A549 (cell line): ENCODE measurements around the gene LRRC47. TPM values are rescaled to one million over a fixed set of nuclear protein-coding genes. Genes with fewer than 3 reads are reported as not detected.

Experiments
- ATAC-seq, 2 experiments: fragments of 200-7000 bp in 1 of 2; fragments of >200 bp in 1 of 2; cut with Nextera tagmentation in 1 of 2; cut with Tn5 transposase in 1 of 2; 3 replicates each; pipeline versions ENCODE4 v1.8.0 to v1.9.1; 2018 to 2020; ENCODE audit warnings: mild to moderate bottlenecking in 1 of 2, moderate library complexity in 1 of 2
- CTCF ChIA-PET: fragments of 300-600 bp; sonication (Branson Sonifier 250); formaldehyde crosslinking; extraction: SDS; loops from one replicate; lab custom pipeline; 2021; ENCODE audit warnings: antibody characterized with exemption, inconsistent platforms; lab: Yijun Ruan, JAX
- POLR2A ChIA-PET: fragments of 350-600 bp; formaldehyde crosslinking; extraction: SDS; loops from one replicate; lab custom pipeline; 2021; ENCODE audit warnings: antibody characterized with exemption, inconsistent platforms; lab: Yijun Ruan, JAX
- DNase-seq, 2 experiments: peaks; one replicate each; pipeline versions ENCODE4 v3.0.0 to v3.0.0-alpha.2; 2011 to 2016; ENCODE audit warnings: low read depth in 1 of 2, low spot score in 1 of 2
- FAIRE-seq: peaks from 2 replicates; lab custom pipeline; 2011; peaks lifted over from hg19 to GRCh38; lab: Jason Lieb, UNC
- H3K27ac ChIP-seq, 2 experiments: fragments of >200 bp; sonication (Bioruptor Twin); formaldehyde crosslinking; 3 replicates each; pipeline ENCODE4 v1.5.1; 2016 to 2017
- H3K4me1 ChIP-seq: fragments of >200 bp; sonication (Bioruptor Twin); formaldehyde crosslinking; 3 replicates; pipeline ENCODE4 v1.6.1; 2016
- H3K4me2 ChIP-seq: fragments of >200 bp; sonication (Bioruptor Twin); formaldehyde crosslinking; 3 replicates; pipeline ENCODE4 v1.6.1; 2016
- H3K4me3 ChIP-seq: fragments of >200 bp; sonication (Bioruptor Twin); formaldehyde crosslinking; 3 replicates; pipeline ENCODE4 v1.5.1; 2016
- H3K9me3 ChIP-seq: fragments of >200 bp; sonication (Bioruptor Twin); formaldehyde crosslinking; 3 replicates; pipeline ENCODE4 v1.6.1; 2016
- CBX8 ChIP-seq: fragments of 200-600 bp; sonication (generic); IDR thresholded peaks from 2 replicates; pipeline ENCODE4 v1.6.1; 2016
- CEBPB ChIP-seq, 2 experiments: fragments of >200 bp in 1 of 2; sonication (Bioruptor Twin) in 1 of 2; formaldehyde crosslinking in 1 of 2; IDR thresholded peaks; 2 replicates each; pipeline ENCODE4 v1.6.1; 2012 to 2016
- EHF ChIP-seq: fragments of 250-450 bp; sonication (Bioruptor Pico); IDR thresholded peaks from 2 replicates; pipeline ENCODE4 v1.5.0; 2020; ENCODE audit warnings: mild to moderate bottlenecking
- ESRRA ChIP-seq: fragments of 150-350 bp; IDR thresholded peaks from 2 replicates; pipeline ENCODE4 v1.6.1; 2014; ENCODE audit warnings: mild to moderate bottlenecking, low read length, borderline replicate concordance
- FOSB ChIP-seq: fragments of 250-450 bp; sonication (Bioruptor Pico); IDR thresholded peaks from 2 replicates; pipeline ENCODE4 v1.5.0; 2020; ENCODE audit warnings: mild to moderate bottlenecking, moderate library complexity
- FOSL2 ChIP-seq, 2 experiments: fragments of 450-650 bp in 1 of 2; fragments of >200 bp in 1 of 2; sonication (Bioruptor Twin) in 1 of 2; formaldehyde crosslinking; IDR thresholded peaks; 2 replicates each; pipeline versions ENCODE4 v1.5.0 to v1.6.1; 2016 to 2020; ENCODE audit warnings: mild to moderate bottlenecking in 1 of 2, moderate library complexity in 1 of 2
- FOXS1 ChIP-seq: fragments of 250-450 bp; sonication (Bioruptor Pico); IDR thresholded peaks from 2 replicates; pipeline ENCODE4 v1.5.0; 2020; ENCODE audit warnings: mild to moderate bottlenecking, moderate library complexity
- GATA3 ChIP-seq: IDR thresholded peaks from 2 replicates; pipeline ENCODE4 v1.6.1; 2012; ENCODE audit warnings: borderline replicate concordance
- JUN ChIP-seq, 2 experiments: fragments of >200 bp; sonication (Bioruptor Twin); formaldehyde crosslinking; IDR thresholded peaks; 2 replicates in 1 of 2; 3 replicates in 1 of 2; pipeline ENCODE4 v1.6.1; 2016 to 2017
- KDM1A ChIP-seq: fragments of 200-600 bp; sonication (generic); IDR thresholded peaks from 2 replicates; pipeline ENCODE4 v1.6.1; 2016; ENCODE audit warnings: low read depth, mild to moderate bottlenecking
- MAZ ChIP-seq: fragments of 150-350 bp; IDR thresholded peaks from 2 replicates; pipeline ENCODE4 v1.6.1; 2014; ENCODE audit warnings: antibody characterized with exemption, low read depth, low read length, borderline replicate concordance
- MYC ChIP-seq: IDR thresholded peaks from 2 replicates; pipeline ENCODE4 v1.6.1; 2012; ENCODE audit warnings: mild to moderate bottlenecking, inconsistent platforms, low read length, improper control_type of control experiment, borderline replicate concordance
- NPAS2 ChIP-seq: fragments of 250-450 bp; sonication (Bioruptor Pico); IDR thresholded peaks from 2 replicates; pipeline ENCODE4 v1.8.0; 2022; ENCODE audit warnings: mild to moderate bottlenecking, moderate library complexity, borderline replicate concordance
- PHF8 ChIP-seq: fragments of 200-600 bp; sonication (generic); IDR thresholded peaks from 2 replicates; pipeline ENCODE4 v1.6.1; 2016; ENCODE audit warnings: low read depth, mild to moderate bottlenecking, antibody characterized with exemption, moderate library complexity, borderline replicate concordance
- POLR2A ChIP-seq: IDR thresholded peaks from 2 replicates; pipeline ENCODE4 v1.6.1; 2012; ENCODE audit warnings: mild to moderate bottlenecking, low read length
- RAD21 ChIP-seq, 2 experiments: fragments of >200 bp in 1 of 2; sonication (Bioruptor Twin) in 1 of 2; formaldehyde crosslinking in 1 of 2; IDR thresholded peaks in 1 of 2; conservative IDR thresholded peaks in 1 of 2; 2 replicates in 1 of 2; 3 replicates in 1 of 2; pipeline ENCODE4 v1.6.1; 2012 to 2018; ENCODE audit warnings: inconsistent platforms in 1 of 2
- RARB ChIP-seq: fragments of 250-450 bp; sonication (Bioruptor Pico); IDR thresholded peaks from 2 replicates; pipeline ENCODE4 v1.8.0; 2021; ENCODE audit warnings: mild to moderate bottlenecking, moderate library complexity
- RFX5 ChIP-seq: fragments of 450-650 bp; IDR thresholded peaks from 2 replicates; pipeline ENCODE4 v1.7.1; 2014; ENCODE audit warnings: antibody characterized with exemption, mild to moderate bottlenecking, moderate library complexity
- SMC3 ChIP-seq: fragments of >200 bp; sonication (Bioruptor Twin); formaldehyde crosslinking; IDR thresholded peaks from 3 replicates; pipeline ENCODE4 v1.6.1; 2018; ENCODE audit warnings: inconsistent platforms
- SREBF2 ChIP-seq: fragments of 450-650 bp; IDR thresholded peaks from 2 replicates; pipeline ENCODE4 v1.6.1; 2014; ENCODE audit warnings: mild to moderate bottlenecking, moderate library complexity
- TFCP2L1 ChIP-seq: fragments of 250-450 bp; sonication (Bioruptor Pico); IDR thresholded peaks from 2 replicates; pipeline ENCODE4 v1.5.0; 2021; ENCODE audit warnings: mild to moderate bottlenecking
- TP53 ChIP-seq: fragments of 250-450 bp; sonication (Bioruptor Pico); IDR thresholded peaks from 2 replicates; pipeline ENCODE4 v1.5.0; 2021; ENCODE audit warnings: mild to moderate bottlenecking, moderate library complexity
- ZNF302 ChIP-seq: fragments of 250-450 bp; sonication (Bioruptor Pico); IDR thresholded peaks from 2 replicates; pipeline ENCODE4 v1.9.0; 2021; ENCODE audit warnings: inconsistent platforms, mild to moderate bottlenecking, moderate library complexity
- WGBS: methylation state at CpG from one replicate; pipeline ENCODE4 v1.1.6; 2017; ENCODE audit errors: missing lambda C conversion rate; 5-methylcytosine and 5-hydroxymethylcytosine counted together
- polyA plus RNA-seq, 4 experiments: library from polyadenylated mRNA; depleted of rRNA in 3 of 4; stranded (reverse); fragments of >200 nt; fragmentation: RNase III in 1 of 4; extraction: RNeasy Plus Mini Kit Qiagen cat#74134 plus additional on column Dnase treatment in 1 of 4; gene quantifications; 2 replicates in 3 of 4; 3 replicates in 1 of 4; pipeline ENCODE4 v1.2.3, GENCODE V29; 2011 to 2017
- TF ChIP-seq, protein P1 (sequence below): fragments of 150-350 bp; IDR thresholded peaks from 2 replicates; pipeline ENCODE4 v1.6.1; 2014; ENCODE audit warnings: low read depth, mild to moderate bottlenecking, low read length
- TF ChIP-seq, protein P2 (sequence below): fragments of 250-450 bp; sonication (Bioruptor Pico); IDR thresholded peaks from 2 replicates; pipeline ENCODE4 v1.5.0; 2020; ENCODE audit warnings: low read depth, mild to moderate bottlenecking, moderate library complexity
- TF ChIP-seq, protein P3 (sequence below): fragments of 250-450 bp; sonication (Bioruptor Pico); IDR thresholded peaks from 2 replicates; pipeline ENCODE4 v1.5.0; 2021; ENCODE audit warnings: mild to moderate bottlenecking, moderate library complexity, borderline replicate concordance
- TF ChIP-seq, protein P4 (sequence below): fragments of >200 bp; sonication (Bioruptor Twin); formaldehyde crosslinking; IDR thresholded peaks from 3 replicates; pipeline ENCODE4 v1.6.1; 2016
- TF ChIP-seq, protein P5 (sequence below): fragments of 200-600 bp; sonication (generic); IDR thresholded peaks from 2 replicates; pipeline ENCODE4 v1.6.1; 2016; ENCODE audit warnings: antibody characterized with exemption, mild to moderate bottlenecking, moderate library complexity

The LRRC47 gene
- polyA plus RNA-seq, 2 of the 4 experiments (the other 2 are of a cell fraction) = 28.5 to 41.6 TPM

DNA sequence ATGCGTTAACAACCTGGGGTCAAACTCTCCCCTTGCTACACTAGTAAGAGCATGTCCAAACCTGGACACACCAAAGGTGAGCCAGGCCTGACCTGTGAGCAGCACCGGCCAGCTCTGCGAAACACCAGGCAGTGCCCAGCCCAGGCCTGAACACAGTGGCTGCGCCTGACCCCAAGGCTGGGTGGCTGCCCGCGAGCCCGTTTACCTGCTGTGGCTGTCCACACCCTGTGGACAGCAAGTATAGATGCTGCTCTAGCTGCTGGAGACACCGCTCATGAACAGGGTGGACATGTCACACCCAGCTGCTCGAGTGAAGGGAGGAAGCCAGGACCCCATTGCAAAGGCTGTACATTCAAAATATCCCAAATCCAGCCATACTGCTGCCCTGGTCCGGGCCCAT lies 51.7 kb downstream of the LRRC47 start:
- Histone ChIP-seq H3K4me2 (no peak overlapping the region), H3K9me3 (no peaks in the 10 kb centered on the region), H3K4me1 (peaks cover 5% of the 10 kb centered on the region; the same call in 2 of the 3 replicates)
- POLR2A ChIA-PET = no interaction called here
- TF ChIP-seq EHF (CRISPR knock-in tag) (no peak), FOXS1 (CRISPR knock-in tag) (no peak), ZNF302 (CRISPR knock-in tag) (no peak), RFX5 (no peak), NPAS2 (CRISPR knock-in tag) (no peak), CBX8 (no peak), SMC3 (no peak), FOSB (CRISPR knock-in tag) (no peak), KDM1A (no peak), SREBF2 (no peak), MYC (no peak)
- TF ChIP-seq, all 56 proteins: peak for 0
- 84% methylated on average over 4 of the region's 10 CpGs for WGBS
- no peak overlapping the region for H3K4me3 ChIP-seq
- no peak for DNase-seq
- H3K27ac ChIP-seq = no peak overlapping the region
- FAIRE-seq = no peak
- ATAC-seq = no peak
- CTCF ChIA-PET = no interaction called here

DNA sequence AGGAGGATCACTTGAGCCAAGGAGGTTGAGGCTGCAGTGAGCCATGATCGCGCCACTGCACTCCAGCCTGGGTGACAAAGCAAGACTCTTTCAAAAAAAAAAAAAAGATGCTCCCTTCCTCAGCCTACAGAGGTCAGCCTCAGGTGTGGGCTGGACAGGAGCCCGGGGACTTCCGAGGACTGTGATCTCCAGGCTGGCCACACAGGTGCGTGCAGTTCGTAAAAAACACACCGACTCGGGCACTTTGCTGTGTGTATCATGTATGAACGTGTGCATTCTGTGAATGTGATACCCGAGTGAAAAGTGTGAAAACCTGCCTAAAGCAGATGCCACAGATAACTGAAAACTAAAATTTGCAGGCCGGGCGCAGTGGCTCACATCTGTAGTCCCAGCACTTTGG lies 52.5 kb downstream of the LRRC47 start:
- POLR2A ChIA-PET = no interaction called here
- FAIRE-seq (no peak), ATAC-seq (no peak), DNase-seq (no peak)
- no peak overlapping the region for H3K27ac ChIP-seq
- no peaks in the 10 kb centered on the region for H3K9me3 ChIP-seq
- TF ChIP-seq, protein P1, sequence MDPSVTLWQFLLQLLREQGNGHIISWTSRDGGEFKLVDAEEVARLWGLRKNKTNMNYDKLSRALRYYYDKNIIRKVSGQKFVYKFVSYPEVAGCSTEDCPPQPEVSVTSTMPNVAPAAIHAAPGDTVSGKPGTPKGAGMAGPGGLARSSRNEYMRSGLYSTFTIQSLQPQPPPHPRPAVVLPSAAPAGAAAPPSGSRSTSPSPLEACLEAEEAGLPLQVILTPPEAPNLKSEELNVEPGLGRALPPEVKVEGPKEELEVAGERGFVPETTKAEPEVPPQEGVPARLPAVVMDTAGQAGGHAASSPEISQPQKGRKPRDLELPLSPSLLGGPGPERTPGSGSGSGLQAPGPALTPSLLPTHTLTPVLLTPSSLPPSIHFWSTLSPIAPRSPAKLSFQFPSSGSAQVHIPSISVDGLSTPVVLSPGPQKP = no peak
- TF ChIP-seq CEBPB (IDR thresholded peaks at IDR 0.05) (no peak), RARB (CRISPR knock-in tag) (no peak), GATA3 (no peak), TP53 (CRISPR knock-in tag) (no peak), ZNF302 (CRISPR knock-in tag) (no peak), POLR2A (no peak), ESRRA (no peak), RFX5 (no peak), MAZ (no peak), JUN (IDR thresholded peaks at IDR 0.05) (no peak), FOSL2 (IDR thresholded peaks at IDR 0.05) (no peak), FOSL2 (CRISPR knock-in tag; IDR thresholded peaks at IDR 0.05) (no peak), CBX8 (no peak), TFCP2L1 (CRISPR knock-in tag) (no peak)
- TF ChIP-seq, protein P2, sequence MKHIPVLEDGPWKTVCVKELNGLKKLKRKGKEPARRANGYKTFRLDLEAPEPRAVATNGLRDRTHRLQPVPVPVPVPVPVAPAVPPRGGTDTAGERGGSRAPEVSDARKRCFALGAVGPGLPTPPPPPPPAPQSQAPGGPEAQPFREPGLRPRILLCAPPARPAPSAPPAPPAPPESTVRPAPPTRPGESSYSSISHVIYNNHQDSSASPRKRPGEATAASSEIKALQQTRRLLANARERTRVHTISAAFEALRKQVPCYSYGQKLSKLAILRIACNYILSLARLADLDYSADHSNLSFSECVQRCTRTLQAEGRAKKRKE = no peak
- WGBS = 89% methylated on average over 12 of the region's 12 CpGs
- peaks cover 5% of the 10 kb centered on the region; the same call in 2 of the 3 replicates for H3K4me1 ChIP-seq
- H3K4me2 ChIP-seq = no peak overlapping the region
- CTCF ChIA-PET = no interaction called here
- H3K4me3 ChIP-seq = no peak overlapping the region

DNA sequence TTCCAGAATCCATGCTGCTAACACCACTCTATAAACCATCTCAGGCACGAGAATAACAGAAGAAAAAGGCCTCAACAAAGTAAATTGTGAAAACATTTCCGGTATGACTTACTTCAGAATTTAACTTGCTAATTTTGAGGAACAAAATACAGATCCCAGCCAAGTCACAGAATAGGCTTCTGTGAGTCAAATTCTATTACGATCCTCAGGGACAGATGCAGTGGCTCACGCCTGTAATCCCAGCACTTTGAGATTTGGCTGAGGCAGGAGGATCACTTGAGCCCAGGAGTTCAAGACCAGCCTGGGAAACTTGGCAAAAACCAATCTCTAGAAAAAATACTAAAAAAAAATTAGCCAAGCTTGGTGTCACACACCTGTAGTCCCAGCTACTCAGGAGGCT lies 52.9 kb downstream of the LRRC47 start:
- no peak for ATAC-seq
- no peak for DNase-seq
- WGBS = 87% methylated on average over 4 of the region's 4 CpGs
- Histone ChIP-seq H3K4me3 (no peak overlapping the region), H3K9me3 (no peaks in the 10 kb centered on the region), H3K4me2 (no peak overlapping the region), H3K4me1 (peaks cover 5% of the 10 kb centered on the region; the same call in 2 of the 3 replicates), H3K27ac (no peak overlapping the region)
- ChIA-PET POLR2A (no interaction called here), CTCF (no interaction called here)
- no peak for FAIRE-seq
- TF ChIP-seq, protein P3, sequence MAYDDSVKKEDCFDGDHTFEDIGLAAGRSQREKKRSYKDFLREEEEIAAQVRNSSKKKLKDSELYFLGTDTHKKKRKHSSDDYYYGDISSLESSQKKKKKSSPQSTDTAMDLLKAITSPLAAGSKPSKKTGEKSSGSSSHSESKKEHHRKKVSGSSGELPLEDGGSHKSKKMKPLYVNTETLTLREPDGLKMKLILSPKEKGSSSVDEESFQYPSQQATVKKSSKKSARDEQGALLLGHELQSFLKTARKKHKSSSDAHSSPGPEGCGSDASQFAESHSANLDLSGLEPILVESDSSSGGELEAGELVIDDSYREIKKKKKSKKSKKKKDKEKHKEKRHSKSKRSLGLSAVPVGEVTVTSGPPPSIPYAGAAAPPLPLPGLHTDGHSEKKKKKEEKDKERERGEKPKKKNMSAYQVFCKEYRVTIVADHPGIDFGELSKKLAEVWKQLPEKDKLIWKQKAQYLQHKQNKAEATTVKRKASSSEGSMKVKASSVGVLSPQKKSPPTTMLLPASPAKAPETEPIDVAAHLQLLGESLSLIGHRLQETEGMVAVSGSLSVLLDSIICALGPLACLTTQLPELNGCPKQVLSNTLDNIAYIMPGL = no peak
- TF ChIP-seq TP53 (CRISPR knock-in tag) (no peak), POLR2A (no peak), PHF8 (no peak), RAD21 (conservative IDR thresholded peaks at IDR 0.05 in 1 of 2, IDR thresholded peaks at IDR 0.05 in 1 of 2) (no peak)
- TF ChIP-seq, protein P4, sequence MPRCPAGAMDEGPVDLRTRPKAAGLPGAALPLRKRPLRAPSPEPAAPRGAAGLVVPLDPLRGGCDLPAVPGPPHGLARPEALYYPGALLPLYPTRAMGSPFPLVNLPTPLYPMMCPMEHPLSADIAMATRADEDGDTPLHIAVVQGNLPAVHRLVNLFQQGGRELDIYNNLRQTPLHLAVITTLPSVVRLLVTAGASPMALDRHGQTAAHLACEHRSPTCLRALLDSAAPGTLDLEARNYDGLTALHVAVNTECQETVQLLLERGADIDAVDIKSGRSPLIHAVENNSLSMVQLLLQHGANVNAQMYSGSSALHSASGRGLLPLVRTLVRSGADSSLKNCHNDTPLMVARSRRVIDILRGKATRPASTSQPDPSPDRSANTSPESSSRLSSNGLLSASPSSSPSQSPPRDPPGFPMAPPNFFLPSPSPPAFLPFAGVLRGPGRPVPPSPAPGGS = no peak
- TF ChIP-seq, protein P5, sequence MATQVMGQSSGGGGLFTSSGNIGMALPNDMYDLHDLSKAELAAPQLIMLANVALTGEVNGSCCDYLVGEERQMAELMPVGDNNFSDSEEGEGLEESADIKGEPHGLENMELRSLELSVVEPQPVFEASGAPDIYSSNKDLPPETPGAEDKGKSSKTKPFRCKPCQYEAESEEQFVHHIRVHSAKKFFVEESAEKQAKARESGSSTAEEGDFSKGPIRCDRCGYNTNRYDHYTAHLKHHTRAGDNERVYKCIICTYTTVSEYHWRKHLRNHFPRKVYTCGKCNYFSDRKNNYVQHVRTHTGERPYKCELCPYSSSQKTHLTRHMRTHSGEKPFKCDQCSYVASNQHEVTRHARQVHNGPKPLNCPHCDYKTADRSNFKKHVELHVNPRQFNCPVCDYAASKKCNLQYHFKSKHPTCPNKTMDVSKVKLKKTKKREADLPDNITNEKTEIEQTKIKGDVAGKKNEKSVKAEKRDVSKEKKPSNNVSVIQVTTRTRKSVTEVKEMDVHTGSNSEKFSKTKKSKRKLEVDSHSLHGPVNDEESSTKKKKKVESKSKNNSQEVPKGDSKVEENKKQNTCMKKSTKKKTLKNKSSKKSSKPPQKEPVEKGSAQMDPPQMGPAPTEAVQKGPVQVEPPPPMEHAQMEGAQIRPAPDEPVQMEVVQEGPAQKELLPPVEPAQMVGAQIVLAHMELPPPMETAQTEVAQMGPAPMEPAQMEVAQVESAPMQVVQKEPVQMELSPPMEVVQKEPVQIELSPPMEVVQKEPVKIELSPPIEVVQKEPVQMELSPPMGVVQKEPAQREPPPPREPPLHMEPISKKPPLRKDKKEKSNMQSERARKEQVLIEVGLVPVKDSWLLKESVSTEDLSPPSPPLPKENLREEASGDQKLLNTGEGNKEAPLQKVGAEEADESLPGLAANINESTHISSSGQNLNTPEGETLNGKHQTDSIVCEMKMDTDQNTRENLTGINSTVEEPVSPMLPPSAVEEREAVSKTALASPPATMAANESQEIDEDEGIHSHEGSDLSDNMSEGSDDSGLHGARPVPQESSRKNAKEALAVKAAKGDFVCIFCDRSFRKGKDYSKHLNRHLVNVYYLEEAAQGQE = no peak
